Measurements from ENCODE around the gene PTCRA. TPM values are rescaled to one million over a fixed set of nuclear protein-coding genes. Genes with fewer than 3 reads are reported as not detected.

The PTCRA gene
- total RNA-seq, 1 experiment from 2014 or later = not detected

GRCh38 chr6:42937548-42938427 lies 21.9 kb downstream of the PTCRA start:
- in situ Hi-C loops (cut with HindIII; ENCODE audit: low pct_unique_long_range_greater_than_20kb, low sequenced_read_pairs) = no loop called here
- ATAC-seq (no peak), DNase-seq (ENCODE audit: low read depth, low spot score) (no peak)
- Histone ChIP-seq H3K27ac (ENCODE audit: low read length) (no peak overlapping the region), H3K27me3 (ENCODE audit: control insufficient read depth, insufficient read depth, low read length) (no peaks in the 10 kb centered on the region), H3K4me3 (ENCODE audit: low read depth in 2 of 2, low read length in 2 of 2) (no peak overlapping the region), H3K9me3 (ENCODE audit: control insufficient read depth, insufficient read depth, low read depth, low read length) (no peaks in the 10 kb centered on the region), H3K36me3 (ENCODE audit: control insufficient read depth, insufficient read depth, low read length) (peaks cover 6% of the 10 kb centered on the region; the same call in 1 of the 2 replicates), H3K4me1 (ENCODE audit: control insufficient read depth, insufficient read depth, low read length) (no peaks in the 10 kb centered on the region)
- intact Hi-C loops (cut with micrococcal nuclease; ENCODE audit: unreplicated experiment) = no loop called here
- POLR2A ChIA-PET = interaction anchor here (1.1 kb wide), 1 partner anchor 9 kb away, joined by 4 read pairs; the partner anchor contains the start of gene CNPY3
- no TSS peak for BruUV-seq (replicated peaks)
- CTCF ChIA-PET = no interaction called here
- TF ChIP-seq SIN3A (IDR thresholded peaks at IDR 0.05; ENCODE audit: borderline replicate concordance, insufficient read depth, low read depth, low read length) = no peak
- TF ChIP-seq REST (IDR thresholded peaks at IDR 0.05; ENCODE audit: insufficient read depth in 1 of 2, low read depth in 2 of 2, low read length in 1 of 2) = no peak

- no TSS peak for BruUV-seq (replicated peaks)
- intact Hi-C loops (cut with micrococcal nuclease; ENCODE audit: unreplicated experiment) = no loop called here
- Histone ChIP-seq H3K27ac (ENCODE audit: low read length) (no peak overlapping the region), H3K9me3 (ENCODE audit: control insufficient read depth, insufficient read depth, low read depth, low read length) (no peaks in the 10 kb centered on the region), H3K4me1 (ENCODE audit: control insufficient read depth, insufficient read depth, low read length) (no peaks in the 10 kb centered on the region), H3K27me3 (ENCODE audit: control insufficient read depth, insufficient read depth, low read length) (no peaks in the 10 kb centered on the region), H3K36me3 (ENCODE audit: control insufficient read depth, insufficient read depth, low read length) (peaks cover 6% of the 10 kb centered on the region; the same call in 1 of the 2 replicates), H3K4me3 (ENCODE audit: low read depth in 2 of 2, low read length in 2 of 2) (no peak overlapping the region)
- ChIA-PET POLR2A (interaction anchor here (1.1 kb wide), 1 partner anchor 9 kb away, joined by 4 read pairs; the partner anchor contains the start of gene CNPY3), CTCF (no interaction called here)
- TF ChIP-seq REST (IDR thresholded peaks at IDR 0.05; ENCODE audit: insufficient read depth in 1 of 2, low read depth in 2 of 2, low read length in 1 of 2) (no peak), CTCF (IDR thresholded peaks at IDR 0.05) (no peak), TCF7L2 (IDR thresholded peaks at IDR 0.05; ENCODE audit: low read depth, low read length) (no peak), SIN3A (IDR thresholded peaks at IDR 0.05; ENCODE audit: borderline replicate concordance, insufficient read depth, low read depth, low read length) (no peak), POLR2AphosphoS5 (IDR thresholded peaks at IDR 0.05; ENCODE audit: low read depth, low read length) (no peak)
- in situ Hi-C loops (cut with HindIII; ENCODE audit: low pct_unique_long_range_greater_than_20kb, low sequenced_read_pairs) = no loop called here
- no peak for ATAC-seq
- no peak for DNase-seq (ENCODE audit: low read depth, low spot score)
These were observed 22.6 kb downstream of the PTCRA start for GRCh38 chr6:42938428-42938796.
